ENCODE data around the gene DUSP14. TPM values are rescaled to one million over a fixed set of nuclear protein-coding genes. Genes with fewer than 3 reads are reported as not detected.

Gene DUSP14
- polyA plus RNA-seq, 1 of the 3 experiments (the other 2 are of a cell fraction), result 85.8 TPM

GRCh38 chr17:37512442-37513068, 22.9 kb downstream of the DUSP14 start:
- Histone ChIP-seq H3K9me2 (no peaks in the 10 kb centered on the region), H3K79me2 (ENCODE audit: insufficient read depth) (peaks cover 69% of the 10 kb centered on the region), H3K9ac (no peak overlapping the region), H3F3A (replicated peaks; ENCODE audit: insufficient read depth) (peaks cover 27% of the 10 kb centered on the region), H2AFZ (ENCODE audit: low read depth) (no peak overlapping the region), H3K4me2 (no peak overlapping the region), H3K27me3 (ENCODE audit: insufficient read depth) (no peaks in the 10 kb centered on the region), H3K9me3 (no peaks in the 10 kb centered on the region), H3K4me1 (ENCODE audit: control insufficient read depth in 1 of 2, insufficient read depth in 2 of 2, low read depth in 1 of 2, low read length in 1 of 2) (peaks cover 3 to 4% of the 10 kb centered on the region in 2 experiments; a peak in 1 of 4 replicates), H3K36me3 (replicated peaks in 1 of 2; ENCODE audit: control insufficient read depth in 1 of 2, insufficient read depth in 2 of 2, low read length in 1 of 2) (peaks cover 39 to 49% of the 10 kb centered on the region in 2 experiments), H4K20me1 (ENCODE audit: insufficient read depth) (peaks cover 21% of the 10 kb centered on the region; the same call in 1 of the 2 replicates), H3K27ac (ENCODE audit: low read depth in 2 of 2, low read length in 1 of 2) (no peak overlapping the region), H3K4me3 (ENCODE audit: low read depth in 2 of 2, low read length in 1 of 2) (no peak overlapping the region)
- ChIA-PET CTCF (interaction anchor here (0.6 to 1.7 kb wide), 3 partner anchors 9 to 26 kb away, joined by 3 to 5 read pairs (median 4); no protein-coding TSS in a partner anchor), POLR2A (interaction anchor here (1.1 kb wide), 1 partner anchor 10 kb away, joined by 3 read pairs; no protein-coding TSS in a partner anchor)
- DNase-seq, result no peak
- no peak for TF ChIP-seq MAX (IDR thresholded peaks at IDR 0.05; ENCODE audit: low read depth)
- no peak for TF ChIP-seq MEF2A (IDR thresholded peaks at IDR 0.05; ENCODE audit: borderline replicate concordance, low read depth)
- TF ChIP-seq NRF1 (IDR thresholded peaks at IDR 0.05; ENCODE audit: low read depth, low read length), result no peak
- TF ChIP-seq TEAD4 (IDR thresholded peaks at IDR 0.05; ENCODE audit: borderline replicate concordance, insufficient read depth), result no peak
- TF ChIP-seq USF2 (IDR thresholded peaks at IDR 0.05; ENCODE audit: borderline replicate concordance, low read depth, low read length), result no peak
- no peak for TF ChIP-seq GABPA (IDR thresholded peaks at IDR 0.05; ENCODE audit: low read depth)
- no peak for TF ChIP-seq MXI1 (IDR thresholded peaks at IDR 0.05; ENCODE audit: low read depth, low read length)
- TF ChIP-seq POLR2AphosphoS5 (IDR thresholded peaks at IDR 0.05; ENCODE audit: low read depth, low read length), result no peak
- WGBS (ENCODE audit: low lambda C conversion rate), result 91% methylated on average over 24 of the region's 24 CpGs

- Histone ChIP-seq H3K27ac (ENCODE audit: low read depth in 2 of 2, low read length in 1 of 2) (no peak overlapping the region), H2AFZ (ENCODE audit: low read depth) (no peak overlapping the region), H3K9me3 (no peaks in the 10 kb centered on the region), H3K27me3 (ENCODE audit: insufficient read depth) (no peaks in the 10 kb centered on the region), H3F3A (replicated peaks; ENCODE audit: insufficient read depth) (peaks cover 32% of the 10 kb centered on the region), H3K79me2 (ENCODE audit: insufficient read depth) (peaks cover 58% of the 10 kb centered on the region), H3K4me2 (no peak overlapping the region), H3K4me3 (ENCODE audit: low read depth in 2 of 2, low read length in 1 of 2) (no peak overlapping the region), H3K9ac (no peak overlapping the region), H3K4me1 (ENCODE audit: control insufficient read depth in 1 of 2, insufficient read depth in 2 of 2, low read depth in 1 of 2, low read length in 1 of 2) (peaks cover 0 to 4% of the 10 kb centered on the region in 2 experiments; a peak in 1 of 4 replicates), H3K9me2 (no peaks in the 10 kb centered on the region), H3K36me3 (replicated peaks in 1 of 2; ENCODE audit: control insufficient read depth in 1 of 2, insufficient read depth in 2 of 2, low read length in 1 of 2) (peaks cover 51 to 59% of the 10 kb centered on the region in 2 experiments), H4K20me1 (ENCODE audit: insufficient read depth) (peaks cover 21% of the 10 kb centered on the region; the same call in 1 of the 2 replicates)
- ChIA-PET POLR2A (interaction anchor here (1.1 kb wide), 1 partner anchor 9 kb away, joined by 3 read pairs; no protein-coding TSS in a partner anchor), CTCF (interaction anchor here (0.9 to 1.3 kb wide), 2 partner anchors 14 to 302 kb away, joined by 3 to 6 read pairs; no protein-coding TSS in a partner anchor)
- TF ChIP-seq SIN3A (IDR thresholded peaks at IDR 0.05; ENCODE audit: borderline replicate concordance, low read depth, low read length) (no peak), GABPA (IDR thresholded peaks at IDR 0.05; ENCODE audit: low read depth) (no peak)
- 92% methylated on average over 10 of the region's 10 CpGs for whole genome bisulfite sequencing (ENCODE audit: low lambda C conversion rate)
- no peak for DNase-seq
These were observed 24.0 kb downstream of the DUSP14 start for GRCh38 chr17:37513711-37514110.
